DMS 273 (cell line): ENCODE results near the gene PLOD2.

Source experiments
- DNase-seq: peaks from one replicate; lab custom pipeline; 2025; ENCODE audit not compliant: unreplicated experiment; lab: John Stamatoyannopoulos, UW

Gene PLOD2

GRCh38 chr3:146160964-146161662 is at the start of gene PLOD2:
Gene PLOD2, minus strand, starts transcription at chr3:146161184. Its CDS starts 195 bp downstream, at chr3:146160989.
- DNase-seq = peak; percentile 99

GRCh38 chr3:146209371-146209770 is 48.4 kb upstream of the PLOD2 start:
- DNase-seq = no peak

- DNase-seq = no peak
These were observed 42.8 kb upstream of the PLOD2 start for GRCh38 chr3:146203776-146204175.

- no peak for DNase-seq
These were observed 39.7 kb upstream of the PLOD2 start for GRCh38 chr3:146200461-146201220.

- DNase-seq = no peak
These were observed 38.8 kb upstream of the PLOD2 start for GRCh38 chr3:146199762-146200161.

GRCh38 chr3:146196789-146197188 is 35.8 kb upstream of the PLOD2 start:
- no peak for DNase-seq

GRCh38 chr3:146195605-146196004 is 34.6 kb upstream of the PLOD2 start:
- no peak for DNase-seq

- DNase-seq = no peak
These were observed 34.0 kb upstream of the PLOD2 start for GRCh38 chr3:146195030-146195429.

- no peak for DNase-seq
These were observed 30.1 kb upstream of the PLOD2 start for GRCh38 chr3:146191051-146191450.

GRCh38 chr3:146189519-146190173 is 28.7 kb upstream of the PLOD2 start:
- peak; percentile 85 for DNase-seq

- DNase-seq = peak; percentile 68
These were observed 26.5 kb upstream of the PLOD2 start for GRCh38 chr3:146187334-146187950.

- peak; percentile 73 for DNase-seq
These were observed 23.4 kb upstream of the PLOD2 start for GRCh38 chr3:146184241-146185015.

GRCh38 chr3:146181216-146181615 is 20.2 kb upstream of the PLOD2 start:
- no peak for DNase-seq

- no peak for DNase-seq
These were observed 19.4 kb upstream of the PLOD2 start for GRCh38 chr3:146180376-146180775.

- no peak for DNase-seq
These were observed 17.2 kb upstream of the PLOD2 start for GRCh38 chr3:146178006-146178689.

GRCh38 chr3:146177519-146177918 is 16.5 kb upstream of the PLOD2 start:
- no peak for DNase-seq

GRCh38 chr3:146177072-146177471 is 16.1 kb upstream of the PLOD2 start:
- DNase-seq = no peak

GRCh38 chr3:146172586-146172985 is 11.6 kb upstream of the PLOD2 start:
- no peak for DNase-seq

- no peak for DNase-seq
These were observed 9.6 kb upstream of the PLOD2 start for GRCh38 chr3:146170591-146170990.

GRCh38 chr3:146169891-146170290 is 8.9 kb upstream of the PLOD2 start:
- no peak for DNase-seq
